Measurements from ENCODE around the gene ARSA.
"Not testable (repeated sequence)": the region's sequence is repeated elsewhere in the genome, so short reads cannot be mapped to it uniquely, and the experiment has no call there.

The ARSA gene

DNA sequence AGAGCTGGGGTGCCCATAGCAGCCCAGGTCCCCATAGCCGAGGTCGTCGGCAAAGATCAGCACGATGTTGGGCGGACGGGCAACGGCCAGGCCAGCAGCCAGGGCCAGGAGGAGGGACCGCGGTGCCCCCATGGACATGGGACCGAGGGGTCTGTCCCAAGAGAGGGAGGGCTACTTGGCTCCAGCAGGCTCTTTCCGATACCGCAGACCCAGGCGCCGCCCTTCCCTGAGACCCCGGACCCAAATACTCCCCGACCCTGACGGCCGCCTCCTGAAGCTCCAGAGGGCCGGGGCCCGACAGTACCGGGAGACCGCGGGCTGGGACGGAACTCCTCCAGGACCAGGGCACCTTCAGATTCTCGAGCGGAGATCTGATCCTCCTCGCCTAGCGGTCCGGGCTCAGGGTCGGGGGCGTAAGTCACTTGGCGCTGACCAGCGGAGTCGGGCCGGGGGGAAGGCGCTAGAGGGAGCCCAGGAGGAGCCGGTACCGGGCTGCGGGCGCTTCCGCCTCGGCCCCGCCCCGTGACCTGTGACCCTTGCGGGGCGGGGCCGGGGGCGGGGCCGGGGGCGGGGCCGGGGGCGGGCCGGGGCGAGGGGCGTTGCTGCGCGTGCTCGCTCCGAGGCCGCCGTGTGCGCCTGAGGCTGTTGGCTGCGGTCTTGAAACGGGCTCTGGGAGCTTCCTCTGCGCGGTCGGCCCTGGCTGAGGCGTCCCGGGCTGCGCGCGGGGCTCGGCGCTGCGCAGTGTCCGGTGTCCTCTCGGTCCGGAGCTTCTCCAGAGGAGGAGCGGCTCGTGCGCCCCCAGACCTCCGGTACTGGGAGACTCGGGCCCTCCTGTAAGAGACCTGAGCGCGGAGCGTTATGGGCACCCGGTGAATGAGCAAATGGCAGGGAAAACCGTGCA lies at the start of gene ARSA:
ARSA (minus strand) TSS at position 511 of the 901 bp plus-strand sequence; CDS start at position 138, 373 bp downstream.
- DNase-seq (ENCODE audit: low read depth), result peak; percentile 63

DNA sequence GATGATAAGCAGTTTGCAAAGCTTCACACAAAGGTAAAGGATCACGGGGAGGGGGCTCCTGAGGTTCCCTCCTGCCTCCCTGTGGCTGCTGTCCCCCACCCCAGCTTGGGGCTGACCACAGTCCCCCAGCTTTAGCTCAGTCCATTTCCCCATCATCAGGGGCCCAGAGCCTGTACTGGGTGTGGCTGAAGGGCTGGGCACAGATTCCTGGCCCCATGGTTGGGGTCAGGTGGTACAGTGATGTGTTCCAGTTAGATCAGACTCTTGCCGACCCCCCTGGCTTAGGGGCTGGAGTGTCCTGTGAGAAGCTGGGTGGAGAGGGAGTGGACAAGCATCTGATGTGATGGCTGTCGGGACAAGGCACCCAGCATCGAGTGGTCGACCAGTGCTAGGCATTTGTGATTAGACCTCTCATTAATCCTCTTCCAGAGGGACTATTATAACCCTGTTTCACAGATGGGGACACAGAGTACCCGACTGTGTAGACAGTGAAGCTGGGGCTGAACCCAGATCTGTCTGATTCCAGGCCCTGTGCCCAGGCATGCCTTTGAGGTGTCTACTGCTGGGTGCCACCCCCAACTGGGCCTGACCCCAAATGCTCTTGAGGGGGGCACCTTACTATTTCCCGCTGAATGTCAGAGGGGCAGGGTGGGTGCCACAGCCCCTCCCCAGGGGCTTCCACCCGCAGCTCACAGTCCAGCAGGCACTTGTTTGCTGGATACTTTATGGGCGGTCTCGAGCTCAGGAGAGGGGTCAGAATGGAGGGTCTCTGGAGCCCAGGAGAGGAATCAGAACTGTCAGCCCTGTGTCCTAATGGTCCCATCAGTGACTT lies 48.9 kb upstream of the ARSA start:
- DNase-seq (ENCODE audit: low read depth), result no peak

DNA sequence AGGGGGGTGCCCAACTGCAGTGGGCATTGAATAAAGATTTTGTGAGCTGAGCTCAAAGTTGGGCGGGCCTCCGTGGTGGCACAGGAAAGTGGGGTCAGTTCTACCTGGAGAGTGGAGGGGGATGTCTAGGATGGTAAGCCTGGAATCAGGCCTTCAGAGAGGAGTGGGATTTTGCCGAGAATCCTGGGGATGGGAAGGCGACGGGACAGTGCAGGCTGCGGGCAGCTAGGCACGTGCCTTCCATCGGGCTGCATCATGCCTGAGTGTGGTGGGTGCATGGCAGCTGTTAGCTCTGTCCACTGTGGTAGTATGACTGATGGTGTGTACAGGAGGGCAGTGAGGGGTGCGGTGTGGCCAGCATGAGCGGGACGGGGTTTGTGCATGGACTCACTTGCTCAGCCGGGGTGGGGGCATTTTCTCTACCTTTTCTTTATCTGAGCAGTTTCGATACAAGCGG lies 48.3 kb upstream of the ARSA start:
- DNase-seq (ENCODE audit: low read depth), result no peak

DNA sequence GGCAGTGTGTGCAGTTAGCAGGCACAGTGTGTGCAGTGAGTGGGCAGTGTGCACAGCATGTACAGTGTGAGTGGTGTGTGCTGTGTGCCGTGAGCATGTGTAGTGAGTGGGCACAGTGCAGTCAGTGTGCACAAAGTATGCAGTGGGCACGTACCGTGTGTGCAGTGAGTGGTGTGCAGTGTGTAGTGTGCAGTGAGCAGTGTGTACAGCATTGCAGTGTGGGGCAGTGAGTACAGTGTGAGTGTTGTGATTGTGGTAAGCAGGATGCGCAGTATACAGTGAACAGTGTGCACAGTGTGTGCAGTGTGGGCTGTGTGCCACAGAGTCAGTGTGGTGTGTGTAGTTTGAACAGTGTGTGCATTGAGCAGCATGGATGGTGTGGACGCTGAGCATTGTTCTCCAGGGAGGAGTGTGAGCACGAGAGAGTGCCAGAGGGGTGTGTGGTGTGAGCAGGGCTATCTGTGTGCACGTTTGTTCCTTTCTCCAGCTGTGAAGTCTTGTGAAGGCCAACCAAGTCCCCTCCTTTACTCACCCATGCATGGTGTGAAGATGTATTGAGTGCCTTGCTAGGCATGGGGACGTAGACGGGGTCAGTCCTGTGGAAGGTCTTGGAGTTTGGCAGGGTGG lies 47.7 kb upstream of the ARSA start:
- DNase-seq (ENCODE audit: low read depth), result no peak

DNA sequence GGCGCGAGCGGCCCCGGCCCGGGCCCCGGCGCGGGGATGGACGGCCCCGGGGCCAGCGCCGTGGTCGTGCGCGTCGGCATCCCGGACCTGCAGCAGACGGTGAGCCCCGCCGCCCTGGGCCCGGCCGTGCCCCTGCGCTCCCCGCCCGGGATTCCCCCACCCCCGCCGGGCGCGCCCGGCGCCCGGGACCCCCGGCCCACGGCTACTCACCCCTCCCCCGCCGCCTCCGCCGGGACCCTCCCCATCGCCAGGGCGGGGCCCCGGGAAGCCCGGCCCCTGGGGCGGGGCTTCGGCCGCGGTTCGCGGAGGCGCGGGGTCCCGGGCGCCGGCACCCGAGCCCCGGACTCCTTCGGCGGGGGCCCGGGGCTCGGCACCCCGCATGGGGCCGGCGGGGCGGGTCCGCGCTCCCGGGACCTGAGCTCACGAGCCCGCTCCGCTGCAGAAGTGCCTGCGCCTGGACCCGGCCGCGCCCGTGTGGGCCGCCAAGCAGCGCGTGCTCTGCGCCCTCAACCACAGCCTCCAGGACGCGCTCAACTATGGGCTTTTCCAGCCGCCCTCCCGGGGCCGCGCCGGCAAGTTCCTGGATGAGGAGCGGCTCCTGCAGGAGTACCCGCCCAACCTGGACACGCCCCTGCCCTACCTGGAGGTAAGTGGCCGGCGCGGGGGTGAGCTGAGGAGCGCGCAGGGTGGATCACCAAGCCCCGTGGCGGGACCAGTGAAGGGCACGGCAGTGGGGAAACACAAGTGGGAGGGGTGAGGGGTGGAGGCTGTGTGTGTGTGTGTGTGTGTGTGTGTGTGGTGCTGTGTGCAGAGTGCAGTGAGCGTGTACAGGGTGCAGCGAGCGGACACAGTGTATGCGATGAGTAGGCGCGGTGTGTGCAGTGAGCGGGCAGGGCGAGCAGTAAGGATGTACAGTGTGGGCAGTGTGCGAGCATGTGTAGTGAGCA lies 46.9 kb upstream of the ARSA start:
- DNase-seq (ENCODE audit: low read depth), result no peak

DNA sequence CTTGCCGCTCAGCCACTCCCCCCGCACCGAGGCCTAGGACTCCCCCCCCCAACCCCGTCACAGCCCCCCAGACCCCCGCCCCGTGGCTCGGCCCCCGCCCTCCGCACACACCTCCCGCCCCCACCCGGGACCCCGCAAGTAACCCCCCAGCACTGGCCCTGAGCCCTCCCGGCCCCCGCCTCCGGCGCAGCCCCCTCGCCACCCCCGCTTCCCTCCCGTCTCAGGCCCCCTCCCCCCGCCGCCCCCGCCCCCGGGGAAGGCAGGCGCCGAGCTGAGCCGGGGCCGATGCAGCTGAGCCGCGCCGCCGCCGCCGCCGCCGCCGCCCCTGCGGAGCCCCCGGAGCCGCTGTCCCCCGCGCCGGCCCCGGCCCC lies 46.2 kb upstream of the ARSA start:
- DNase-seq (ENCODE audit: low read depth), result no peak

DNA sequence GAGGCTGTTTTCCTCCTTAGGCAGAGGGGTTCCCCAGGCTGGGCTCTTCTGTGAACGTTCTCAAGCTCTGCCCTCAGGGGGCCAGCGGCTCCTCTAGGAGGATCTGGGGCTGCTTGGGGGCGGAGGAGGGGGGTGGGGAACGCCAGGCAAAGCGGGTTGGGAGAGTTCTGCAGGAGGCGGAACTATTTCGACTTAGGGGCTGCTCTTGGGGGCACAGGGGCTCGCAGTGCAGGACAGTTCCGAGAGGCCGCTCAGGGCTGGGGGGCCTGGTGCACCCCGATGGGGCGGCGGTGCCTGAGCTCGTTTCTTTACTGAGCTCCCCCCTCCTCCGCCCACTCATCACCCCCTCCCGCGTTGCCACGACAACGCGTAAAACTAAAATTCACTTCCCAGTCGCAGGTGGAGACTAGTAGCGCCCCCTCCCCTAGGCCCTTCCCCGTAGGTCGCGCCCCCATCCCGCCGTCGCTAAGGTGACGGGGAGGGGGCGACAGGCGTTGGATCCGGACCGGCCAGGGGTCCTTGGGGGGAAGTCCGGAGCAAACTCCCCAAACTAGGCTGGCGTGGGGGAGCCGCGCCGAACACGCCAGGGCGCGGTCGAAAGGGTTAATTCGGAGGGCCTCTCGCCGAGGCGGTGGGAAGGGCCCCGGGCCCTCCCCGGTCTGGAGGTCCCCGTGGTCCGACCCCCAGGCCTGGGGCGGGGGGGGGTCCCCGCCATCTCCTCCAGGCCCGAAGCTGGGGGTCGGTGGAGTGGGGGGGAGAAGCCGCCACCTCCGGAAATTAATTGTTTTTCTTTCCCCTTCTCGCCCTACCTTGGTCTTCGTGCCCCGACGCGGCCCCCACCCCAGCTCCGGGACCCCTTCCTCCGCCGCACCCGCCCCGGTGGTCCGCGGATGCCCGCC lies 45.5 kb upstream of the ARSA start:
- no peak for DNase-seq (ENCODE audit: low read depth)

DNA sequence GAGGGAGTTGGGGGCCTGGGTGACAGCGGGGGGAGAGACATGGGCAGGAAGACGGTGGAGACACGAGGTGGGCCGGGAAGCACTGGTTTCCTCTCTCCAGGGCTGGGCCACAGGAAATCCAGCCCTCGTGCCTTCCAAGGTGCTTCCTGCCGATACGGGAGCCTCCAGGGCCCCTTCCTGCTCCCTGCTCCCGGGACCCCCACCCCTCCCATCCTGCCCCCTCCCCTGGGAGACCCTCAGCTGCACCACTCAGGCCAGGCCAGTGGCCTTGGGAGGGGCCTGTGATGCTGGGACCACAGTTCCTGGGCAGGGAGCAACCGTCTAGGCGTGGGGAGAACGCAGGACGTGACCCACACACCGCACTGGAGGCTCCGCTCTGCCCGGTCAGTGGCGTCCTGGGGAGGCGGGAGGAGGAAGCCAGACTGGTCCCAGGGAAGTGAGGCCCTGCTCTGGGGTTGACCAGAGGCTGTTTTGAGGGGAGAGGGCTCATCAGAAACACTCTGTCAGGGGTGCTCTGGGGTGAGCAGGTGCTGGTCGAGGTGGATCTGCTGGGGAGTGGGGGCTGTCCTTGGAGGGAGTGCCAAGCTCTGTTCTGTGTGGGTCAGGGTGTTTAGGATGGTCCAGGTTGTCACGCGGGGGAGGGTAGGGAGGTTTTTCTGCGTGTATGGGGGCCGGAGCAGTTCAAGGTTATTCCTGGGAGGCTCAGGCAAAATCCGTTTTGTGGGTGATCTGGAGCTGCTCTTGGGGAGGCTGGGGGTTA lies 44.7 kb upstream of the ARSA start, which contains the start of gene SHANK3:
SHANK3 (plus strand) TSS at position 353 of the 760 bp plus-strand sequence.
- DNase-seq (ENCODE audit: low read depth), result no peak

DNA sequence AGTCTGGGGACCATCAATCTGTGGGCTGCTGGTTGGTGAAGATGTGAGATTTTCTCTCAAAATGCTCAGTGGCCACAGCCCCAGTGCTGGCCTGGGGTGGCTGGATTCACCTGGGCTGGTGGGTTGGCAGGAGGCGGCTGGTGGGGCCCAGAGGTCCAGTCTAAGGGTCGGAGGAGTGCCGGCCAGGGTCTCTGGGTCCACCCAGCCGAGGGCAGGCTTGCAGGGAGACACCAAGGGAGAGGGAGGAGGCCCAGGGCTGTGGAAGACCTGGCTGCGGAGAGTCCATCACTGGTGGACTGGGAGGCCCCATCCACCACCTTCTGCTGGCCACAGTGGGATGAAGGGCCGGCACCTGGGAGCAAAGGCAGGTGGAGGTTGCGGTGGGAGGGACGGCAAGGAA lies 44.1 kb upstream of the ARSA start:
- no peak for DNase-seq (ENCODE audit: low read depth)

DNA sequence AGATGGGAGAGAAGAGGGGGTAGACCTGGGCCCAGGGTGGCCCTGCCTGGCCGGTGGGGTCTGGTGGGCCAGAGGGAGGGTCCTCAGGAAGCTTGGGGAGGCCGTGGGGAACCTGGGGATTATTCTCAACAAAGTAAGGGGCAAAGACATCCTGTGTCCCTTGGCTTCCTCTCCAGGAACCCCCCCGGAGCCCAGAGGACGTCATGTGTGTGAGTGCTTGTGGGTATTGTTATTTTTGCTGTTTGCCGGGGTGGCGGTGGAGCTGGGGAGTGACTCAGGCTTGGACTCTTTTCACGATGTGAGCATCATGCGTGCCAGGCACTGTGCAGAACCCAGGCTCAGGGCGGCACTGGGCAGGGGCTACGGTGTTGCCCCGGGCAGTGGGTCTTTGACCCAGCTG lies 43.7 kb upstream of the ARSA start:
- DNase-seq (ENCODE audit: low read depth), result no peak

DNA sequence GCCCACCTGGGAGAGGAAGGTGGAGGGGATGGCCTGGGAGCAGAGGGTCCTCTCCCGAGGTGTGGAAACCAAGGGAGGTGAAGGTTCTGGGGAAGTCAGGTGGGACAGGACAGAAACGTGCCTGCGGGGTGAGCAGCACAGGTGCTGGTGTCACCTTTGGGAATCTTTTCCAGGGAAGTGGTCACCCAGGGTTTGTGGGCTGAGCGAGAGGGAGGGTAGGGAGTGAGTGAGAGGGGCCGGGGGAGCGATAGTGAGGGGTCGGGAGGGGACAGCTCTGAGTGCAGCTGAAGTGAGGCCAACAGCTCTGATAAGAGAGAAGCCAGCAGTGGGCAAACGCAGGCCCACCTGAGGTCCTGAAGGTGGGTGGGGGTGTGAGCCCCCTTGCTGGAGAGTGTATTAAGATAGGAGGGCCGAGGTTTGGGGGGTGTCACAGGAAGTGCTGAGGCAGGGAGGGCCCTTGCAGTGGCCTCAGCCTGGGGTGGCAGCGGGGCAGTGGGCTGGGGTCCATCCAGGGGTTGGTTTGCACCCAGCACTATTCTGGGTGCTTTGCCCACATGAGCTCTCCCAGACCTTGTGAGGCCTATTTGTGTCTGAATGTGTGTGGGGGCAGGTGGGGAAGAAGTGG lies 43.1 kb upstream of the ARSA start:
- DNase-seq (ENCODE audit: low read depth), result no peak

DNA sequence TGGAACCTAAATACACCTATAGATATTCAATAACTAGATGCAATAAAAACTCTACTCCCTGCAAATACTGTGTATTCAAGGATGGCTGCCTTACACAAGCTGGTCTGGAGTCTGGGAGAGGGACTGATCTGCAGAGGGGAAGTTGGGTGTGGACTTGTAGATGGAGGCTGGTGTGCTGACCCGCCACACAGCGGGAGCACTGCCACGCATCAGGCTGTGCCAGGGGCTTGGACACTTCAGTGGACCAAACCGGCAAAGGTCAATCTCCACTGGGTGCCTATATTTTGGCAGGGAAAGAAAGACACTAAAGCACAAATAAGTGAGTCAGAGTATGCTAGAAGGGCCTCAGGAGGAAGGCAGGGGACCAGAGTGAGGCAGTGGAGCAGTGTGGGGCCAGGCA lies 42.6 kb upstream of the ARSA start:
- DNase-seq (ENCODE audit: low read depth), result no peak

DNA sequence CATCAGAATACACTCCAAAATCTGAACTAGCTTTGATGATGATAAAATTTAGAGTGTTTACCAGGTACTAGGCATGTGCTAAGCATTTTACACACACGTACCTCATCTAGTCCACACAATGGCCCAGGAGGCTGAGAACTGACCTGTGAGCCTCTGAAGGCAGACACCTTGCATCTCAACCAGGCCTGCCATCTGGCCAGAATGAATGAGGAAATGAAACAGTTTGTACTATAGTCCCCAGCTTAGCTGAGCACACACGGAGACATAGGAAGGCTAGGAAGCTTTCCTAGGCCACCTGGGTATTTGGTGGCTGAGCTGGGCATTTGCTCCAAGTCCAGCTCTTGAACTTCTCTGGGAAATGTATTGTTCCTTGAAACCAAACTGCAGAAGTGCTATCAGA lies 37.8 kb upstream of the ARSA start:
- no peak for DNase-seq (ENCODE audit: low read depth)

DNA sequence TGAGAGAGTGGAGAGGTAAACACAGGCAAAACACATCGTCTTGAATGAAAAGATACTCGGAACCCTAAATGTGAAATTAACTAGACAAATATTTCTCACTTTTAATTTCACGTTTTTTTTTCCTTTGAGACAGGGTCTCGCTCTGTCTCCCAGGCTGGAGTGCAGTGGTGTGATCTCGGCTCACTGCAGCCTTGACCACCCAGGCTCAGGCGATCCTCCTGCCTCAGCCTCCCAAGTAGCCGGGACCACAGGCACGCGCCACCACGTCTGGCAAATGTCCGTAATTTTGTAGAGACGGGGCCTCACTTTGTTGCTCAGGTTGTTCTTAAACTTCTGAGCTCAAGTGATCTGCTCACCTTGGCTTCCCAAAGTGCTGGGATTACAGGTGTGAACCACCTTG lies 37.3 kb upstream of the ARSA start:
- DNase-seq (ENCODE audit: low read depth), result no peak

DNA sequence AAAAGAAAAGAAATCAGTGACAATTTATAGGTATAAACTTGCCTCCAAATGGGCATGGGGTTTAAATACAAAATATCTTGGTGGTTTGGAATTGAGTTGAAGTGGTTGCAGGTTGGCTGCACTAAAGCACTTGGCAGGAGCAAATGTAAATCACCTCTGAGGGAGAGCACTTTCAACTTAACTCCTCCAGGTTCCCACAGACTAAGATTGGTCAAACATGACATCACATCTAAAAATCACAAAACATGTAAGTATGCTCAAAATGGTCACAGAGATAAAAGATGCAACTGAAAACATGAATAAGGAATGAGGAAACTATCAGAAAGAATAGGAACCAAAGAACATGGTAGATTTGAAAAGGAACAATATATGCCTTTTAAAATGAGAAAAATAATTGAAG lies 32.4 kb upstream of the ARSA start:
- no peak for DNase-seq (ENCODE audit: low read depth)

DNA sequence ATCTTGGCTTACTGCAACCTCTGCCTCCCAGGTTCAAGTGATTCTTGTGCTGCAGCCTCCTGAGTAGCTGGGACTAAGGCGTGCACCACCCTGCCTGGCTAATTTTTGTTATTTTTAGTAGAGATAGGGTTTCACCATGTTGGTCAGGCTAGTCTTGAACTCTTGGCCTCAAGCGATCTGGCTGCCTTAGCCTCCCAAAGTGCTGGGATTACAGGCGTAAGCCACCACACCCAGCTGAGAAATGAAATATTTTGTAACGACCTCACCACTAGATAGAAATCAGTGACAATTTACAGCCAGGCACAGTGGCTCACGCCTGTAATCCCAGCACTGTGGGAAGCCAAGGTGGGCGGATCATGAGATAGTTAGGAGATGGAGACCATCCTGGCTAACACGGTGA lies 31.8 kb upstream of the ARSA start:
- not testable (repeated sequence) for DNase-seq (ENCODE audit: low read depth)

DNA sequence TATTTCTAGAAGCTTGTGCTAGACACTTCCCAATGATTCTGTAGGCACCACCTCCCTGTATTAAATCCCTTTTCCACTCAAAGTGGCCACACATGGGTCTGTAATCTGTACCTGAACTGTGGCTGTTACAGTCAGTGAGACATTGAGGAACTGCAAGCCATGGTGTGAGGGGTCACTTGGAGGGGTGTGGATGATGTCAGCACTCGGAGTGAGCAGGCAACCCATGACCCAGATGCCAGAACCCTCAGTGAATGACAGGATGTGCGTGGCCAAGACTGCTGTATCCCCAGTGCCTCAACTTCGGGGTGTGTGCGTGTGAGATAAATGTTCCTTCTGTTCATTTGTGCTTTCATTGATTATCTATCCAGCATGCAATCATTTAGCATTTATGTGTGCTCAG lies 30.0 kb upstream of the ARSA start:
- no peak for DNase-seq (ENCODE audit: low read depth)

DNA sequence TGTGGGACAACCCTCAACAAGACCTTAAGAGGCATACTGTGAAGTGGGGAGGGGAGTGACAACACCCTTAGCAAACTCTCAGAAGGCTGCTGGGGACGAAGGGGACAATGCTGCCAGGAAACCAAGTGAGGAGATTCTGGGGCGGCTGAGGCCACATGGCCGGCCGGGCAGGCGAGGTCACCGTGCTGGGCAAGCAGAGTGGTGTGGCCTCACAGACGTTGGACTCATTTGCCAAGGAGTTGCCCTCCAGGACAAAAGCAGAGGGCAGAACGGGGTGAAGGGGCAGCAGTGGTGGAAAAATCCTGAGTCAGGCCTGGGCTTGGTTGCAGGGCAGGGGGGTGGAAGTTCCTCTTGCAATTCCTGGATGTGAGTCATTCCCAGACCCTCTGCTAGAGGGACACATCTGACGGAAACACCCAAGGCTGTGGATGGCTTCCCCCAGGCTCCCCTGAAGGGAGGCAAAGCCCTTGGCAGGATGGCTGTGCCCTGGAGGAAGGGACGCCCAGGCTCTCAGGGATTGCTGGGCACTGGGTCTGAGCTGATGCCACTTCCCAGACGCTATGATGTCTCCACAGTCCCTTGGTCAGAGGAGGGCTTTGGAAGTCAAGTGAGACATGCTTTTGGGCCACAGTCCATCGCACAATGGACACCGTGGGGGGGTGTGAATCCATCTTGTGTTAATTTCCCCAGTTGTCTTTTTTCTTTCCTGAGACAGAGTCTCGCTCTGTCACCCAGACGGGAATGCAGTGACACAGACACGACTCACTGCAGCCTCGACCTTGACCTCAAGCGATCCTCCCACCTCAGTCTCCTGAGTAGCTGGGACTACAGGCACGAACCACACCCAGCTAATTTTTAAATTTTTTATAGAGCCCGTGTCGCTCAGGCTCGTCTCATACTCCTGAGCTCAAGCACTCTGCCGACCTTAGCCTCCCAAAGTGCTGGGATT lies 28.4 kb upstream of the ARSA start:
- DNase-seq (ENCODE audit: low read depth), result no peak
